RPMI7951 (cell line): ENCODE measurements around the gene CEP192. TPM values are rescaled to one million over a fixed set of nuclear protein-coding genes. Genes with fewer than 3 reads are reported as not detected.
A peak's percentile ranks its signal among the peaks of the same experiment; 100 is the strongest.
"Not testable (repeated sequence)": the region's sequence is repeated elsewhere in the genome, so short reads cannot be mapped to it uniquely, and the experiment has no call there.

ENCODE experiments used
- DNase-seq: peaks from one replicate; pipeline ENCODE4 v3.0.0-alpha.2; 2012; ENCODE audit warnings: low read depth
- total RNA-seq: library from RNA; depleted of rRNA; stranded (reverse); fragments of >200 nt; shearing (Covaris generic); gene quantifications from 2 replicates; pipeline ENCODE4 v1.2.3, GENCODE V29; 2014

The CEP192 gene
- total RNA-seq, 1 experiment from 2014 or later: 32.2 TPM

- DNase-seq: no peak
Observed at GRCh38 chr18:12993439-12993838, 2.3 kb downstream of the CEP192 start.

GRCh38 chr18:12995424-12995823, 4.3 kb downstream of the CEP192 start:
- DNase-seq: no peak

- no peak for DNase-seq
Observed at GRCh38 chr18:12995952-12996477, 4.9 kb downstream of the CEP192 start.

GRCh38 chr18:12996661-12997292, 5.6 kb downstream of the CEP192 start:
- DNase-seq: no peak

GRCh38 chr18:12997330-12997729, 6.2 kb downstream of the CEP192 start:
- not testable (repeated sequence) for DNase-seq

GRCh38 chr18:12998332-12999060, 7.3 kb downstream of the CEP192 start:
- no peak for DNase-seq

- peak; percentile 59 for DNase-seq
Observed at GRCh38 chr18:13003466-13003896, 12.3 kb downstream of the CEP192 start.

- DNase-seq: no peak
Observed at GRCh38 chr18:13004396-13004795, 13.2 kb downstream of the CEP192 start.

- no peak for DNase-seq
Observed at GRCh38 chr18:13005289-13005688, 14.1 kb downstream of the CEP192 start.

- DNase-seq: no peak
Observed at GRCh38 chr18:13006531-13007247, 15.5 kb downstream of the CEP192 start.

GRCh38 chr18:13007248-13007560, 16.0 kb downstream of the CEP192 start:
- no peak for DNase-seq

GRCh38 chr18:13011719-13012118, 20.6 kb downstream of the CEP192 start:
- DNase-seq: no peak

- DNase-seq: no peak
Observed at GRCh38 chr18:13014232-13014631, 23.1 kb downstream of the CEP192 start.

- DNase-seq: no peak
Observed at GRCh38 chr18:13014818-13015217, 23.7 kb downstream of the CEP192 start.

- DNase-seq: no peak
Observed at GRCh38 chr18:13017247-13017875, 26.2 kb downstream of the CEP192 start.

GRCh38 chr18:13018374-13018773, 27.2 kb downstream of the CEP192 start:
- DNase-seq: no peak

GRCh38 chr18:13019301-13019700, 28.1 kb downstream of the CEP192 start:
- DNase-seq: no peak

- no peak for DNase-seq
Observed at GRCh38 chr18:13022644-13023043, 31.5 kb downstream of the CEP192 start.

- DNase-seq: no peak
Observed at GRCh38 chr18:13025233-13025632, 34.1 kb downstream of the CEP192 start.

GRCh38 chr18:13026583-13027270, 35.6 kb downstream of the CEP192 start:
- DNase-seq: peak; percentile 3

GRCh38 chr18:13028869-13029268, 37.7 kb downstream of the CEP192 start:
- no peak for DNase-seq

GRCh38 chr18:13032173-13032572, 41.0 kb downstream of the CEP192 start:
- no peak for DNase-seq
